Ectodermal cell (in vitro differentiated cells): ENCODE results near the gene MAS1L. TPM values are rescaled to one million over a fixed set of nuclear protein-coding genes. Genes with fewer than 3 reads are reported as not detected.

Experiments
- H3K27ac ChIP-seq: 2 replicates; pipeline ENCODE4 v1.7.0; 2013; ENCODE audit warnings: mild to moderate bottlenecking, low read depth, low read length; ENCODE audit not compliant: insufficient read depth, poor library complexity, severe bottlenecking
- H3K27me3 ChIP-seq: 2 replicates; pipeline ENCODE4 v1.7.0; 2013; ENCODE audit warnings: mild to moderate bottlenecking, low read length; ENCODE audit not compliant: insufficient read depth, control insufficient read depth, poor library complexity, severe bottlenecking
- H3K36me3 ChIP-seq: one replicate; pipeline ENCODE4 v1.7.0; 2013; ENCODE audit warnings: low read length; ENCODE audit not compliant: control insufficient read depth, insufficient read depth
- H3K4me1 ChIP-seq: one replicate; pipeline ENCODE4 v1.7.0; 2013; ENCODE audit warnings: low read length; ENCODE audit not compliant: control insufficient read depth, insufficient read depth
- H3K4me3 ChIP-seq: 2 replicates; pipeline ENCODE4 v1.7.0; 2013; ENCODE audit warnings: low read depth, low read length, control low read depth; ENCODE audit not compliant: insufficient read depth
- H3K9me3 ChIP-seq: 2 replicates; pipeline ENCODE4 v1.7.0; 2013; ENCODE audit warnings: mild to moderate bottlenecking, low read length, moderate library complexity; ENCODE audit not compliant: control insufficient read depth
- WGBS, 2 experiments: methylation state at CpG; one replicate each; pipeline ENCODE4 v1.1.7; 2013; ENCODE audit warnings: missing lambda C conversion rate in 2 of 2; 5-methylcytosine and 5-hydroxymethylcytosine counted together
- polyA plus RNA-seq, 4 experiments: library from polyadenylated mRNA; stranded (reverse); fragments of 50-300 nt; gene quantifications; one replicate each; pipeline ENCODE4 v1.2.3, GENCODE V29; 2013

MAS1L gene
- not detected for polyA plus RNA-seq (2013, experiment 1 of 4)
- not detected for polyA plus RNA-seq (2013, experiment 2 of 4)
- polyA plus RNA-seq (2013, experiment 3 of 4) = not detected
- not detected for polyA plus RNA-seq (2013, experiment 4 of 4)

GRCh38 chr6:29487660-29488059, at the start of gene MAS1L:
Gene MAS1L, minus strand, starts transcription at chr6:29487956. Its CDS starts 54 bp downstream, at chr6:29487902.
- H3K27ac ChIP-seq = no peak within 1 kb of the TSS
- no peaks in the 10 kb centered on the region for H3K36me3 ChIP-seq
- WGBS, 2 experiments = 91 to 92% methylated on average over 2 of the region's 2 CpGs
- H3K27me3 ChIP-seq = no peaks in the 10 kb centered on the region
- H3K4me1 ChIP-seq = no peaks in the 10 kb centered on the region
- no peaks in the 10 kb centered on the region for H3K9me3 ChIP-seq
- no peak within 1 kb of the TSS for H3K4me3 ChIP-seq

DNA sequence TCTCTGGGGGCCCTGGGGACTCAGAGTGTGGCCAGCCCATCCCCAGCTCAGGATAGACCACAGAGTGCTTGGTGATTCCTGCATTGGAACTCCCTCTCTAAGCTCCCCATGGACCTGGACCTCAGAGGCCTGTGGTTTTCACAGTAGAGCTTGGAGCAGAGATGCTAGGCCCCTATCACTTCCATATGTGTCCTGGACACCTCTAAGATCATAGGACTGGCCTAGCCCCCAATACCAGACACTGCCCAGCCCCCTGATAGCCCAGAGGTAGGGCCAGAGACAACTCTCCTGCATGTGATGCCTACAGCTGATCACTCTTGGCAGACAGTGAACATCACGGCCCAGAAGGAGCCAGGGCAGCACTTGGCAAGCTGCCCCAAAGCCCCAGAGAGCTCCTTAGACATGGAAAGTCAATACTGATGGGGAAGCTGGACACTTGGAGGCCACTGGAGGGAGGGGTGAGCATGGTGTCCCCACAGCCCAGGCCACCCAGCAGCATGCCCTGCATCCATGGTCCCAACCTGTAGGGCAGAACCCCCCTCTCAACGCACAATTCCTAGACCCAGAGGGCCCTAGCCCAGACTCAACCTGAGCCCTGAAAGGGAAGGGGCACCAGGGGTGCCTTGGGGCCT, 44.7 kb upstream of the MAS1L start:
- 68 to 75% methylated on average over 2 of the region's 2 CpGs for WGBS, 2 experiments
- Histone ChIP-seq H3K4me1 (no peaks in the 10 kb centered on the region), H3K27ac (no peak overlapping the region), H3K4me3 (no peak overlapping the region), H3K27me3 (no peaks in the 10 kb centered on the region), H3K36me3 (no peaks in the 10 kb centered on the region), H3K9me3 (no peaks in the 10 kb centered on the region)

DNA sequence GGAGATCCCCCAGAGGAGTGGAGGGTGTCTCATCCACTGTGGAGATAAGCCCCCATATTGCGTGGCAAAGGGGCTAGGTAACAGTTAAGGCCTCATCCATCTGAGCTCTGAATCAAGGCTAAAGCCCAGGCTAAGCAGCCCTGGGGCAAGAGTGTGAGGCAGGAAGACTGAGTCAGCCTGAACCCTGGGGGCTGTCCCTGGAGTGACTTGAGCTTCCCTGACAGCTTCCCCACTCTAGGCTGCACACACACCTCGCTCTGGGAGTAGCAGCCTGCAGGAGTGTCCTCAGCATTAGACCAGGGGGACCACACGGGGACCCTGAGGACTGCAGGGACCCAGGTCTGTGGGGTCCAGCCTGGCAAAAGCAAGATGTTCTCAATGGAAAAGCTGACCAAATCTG, 43.9 kb upstream of the MAS1L start:
- Histone ChIP-seq H3K36me3 (no peaks in the 10 kb centered on the region), H3K4me3 (no peak overlapping the region), H3K27me3 (no peaks in the 10 kb centered on the region), H3K9me3 (no peaks in the 10 kb centered on the region), H3K4me1 (no peaks in the 10 kb centered on the region), H3K27ac (no peak overlapping the region)
- 74 to 76% methylated on average over 3 of the region's 3 CpGs for WGBS, 2 experiments

DNA sequence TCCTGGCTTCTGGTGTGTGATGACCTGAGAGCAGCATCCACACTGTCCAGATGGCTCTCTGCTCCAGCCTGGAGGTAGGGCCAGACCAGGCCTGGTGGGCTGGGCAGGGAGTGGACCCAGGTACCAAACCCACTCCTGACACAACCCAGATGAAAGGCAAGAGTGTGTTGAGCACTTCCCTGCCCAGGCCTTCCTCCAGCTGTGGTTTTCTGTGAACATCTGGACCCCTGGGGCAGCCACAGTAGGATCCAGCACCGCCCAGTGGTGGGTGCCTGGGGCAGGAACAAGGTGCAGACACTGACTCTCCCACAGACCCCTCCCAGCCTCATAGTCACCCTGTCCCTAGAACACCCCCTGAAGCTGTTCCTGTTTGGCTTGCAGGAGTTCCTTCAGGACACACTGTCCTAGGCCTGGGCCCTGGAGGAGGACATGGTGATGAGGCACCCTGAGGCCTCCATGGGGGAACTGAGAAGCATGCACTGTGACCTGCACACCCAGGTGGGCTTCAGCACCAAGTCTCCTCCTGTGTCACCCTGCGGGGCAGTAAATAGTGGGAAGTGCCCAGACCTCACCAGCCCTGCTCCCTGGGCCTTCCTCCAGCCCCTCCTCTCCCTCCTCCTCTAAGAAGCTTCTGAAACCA, 43.0 kb upstream of the MAS1L start:
- Histone ChIP-seq H3K9me3 (no peaks in the 10 kb centered on the region), H3K4me3 (no peak overlapping the region), H3K36me3 (no peaks in the 10 kb centered on the region), H3K27me3 (no peaks in the 10 kb centered on the region), H3K27ac (no peak overlapping the region), H3K4me1 (no peaks in the 10 kb centered on the region)
- WGBS, 2 experiments = 89 to 100% methylated on average over 2 of the region's 2 CpGs

DNA sequence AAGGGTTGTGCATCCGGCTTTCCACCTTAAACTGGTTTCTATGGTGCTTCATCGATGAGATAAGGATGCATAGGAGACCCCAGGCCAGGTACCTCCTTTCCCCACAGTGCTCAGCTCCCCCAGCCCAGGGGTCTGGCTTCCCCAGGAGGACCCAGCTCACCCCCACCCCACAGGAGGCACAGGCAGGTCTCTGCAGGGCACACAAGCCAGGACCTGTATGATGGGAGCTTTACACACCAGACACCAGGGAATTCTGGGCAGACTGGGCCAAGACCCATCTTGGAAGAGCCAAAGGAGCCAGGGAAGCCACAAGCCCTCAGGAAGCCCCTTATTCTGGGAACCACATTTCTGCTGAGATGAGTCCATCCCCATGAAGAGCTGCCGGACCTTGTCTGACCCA, 42.2 kb upstream of the MAS1L start:
- H3K9me3 ChIP-seq = no peaks in the 10 kb centered on the region
- no peak overlapping the region for H3K27ac ChIP-seq
- no peak overlapping the region for H3K4me3 ChIP-seq
- WGBS, 2 experiments = 93 to 94% methylated on average over 3 of the region's 3 CpGs
- no peaks in the 10 kb centered on the region for H3K4me1 ChIP-seq
- H3K36me3 ChIP-seq = no peaks in the 10 kb centered on the region
- H3K27me3 ChIP-seq = no peaks in the 10 kb centered on the region

DNA sequence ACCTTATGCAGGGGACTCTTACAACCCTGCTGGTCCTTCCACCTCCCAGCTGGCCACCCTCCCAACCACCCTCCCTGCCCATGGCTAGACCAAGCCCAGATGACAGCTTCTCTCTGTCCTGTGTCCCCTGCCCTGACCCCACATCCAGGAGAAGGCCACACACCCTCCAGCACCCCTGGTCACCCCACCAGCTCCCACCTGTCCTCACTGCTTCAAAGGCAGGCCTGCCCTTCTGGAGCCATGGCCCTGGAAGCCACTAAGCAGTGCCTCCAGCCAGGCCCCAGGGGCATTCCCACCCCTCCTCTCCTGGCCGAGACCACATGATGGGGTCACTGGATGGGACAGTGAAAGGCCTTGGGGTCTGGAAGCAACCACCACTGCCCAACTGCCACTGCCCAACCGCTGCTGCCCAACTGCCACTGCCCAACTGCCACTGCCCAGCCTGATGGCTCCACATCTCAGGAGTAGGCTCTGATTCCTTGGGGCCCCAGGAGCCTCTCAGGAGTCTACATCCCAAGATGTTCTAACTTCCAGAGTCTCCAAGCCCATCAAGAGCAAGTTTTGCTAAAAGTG, 41.3 kb upstream of the MAS1L start:
- H3K4me3 ChIP-seq = no peak overlapping the region
- no peak overlapping the region for H3K27ac ChIP-seq
- H3K36me3 ChIP-seq = no peaks in the 10 kb centered on the region
- no peaks in the 10 kb centered on the region for H3K4me1 ChIP-seq
- H3K9me3 ChIP-seq = no peaks in the 10 kb centered on the region
- WGBS, 2 experiments = 90 to 96% methylated on average over 2 of the region's 2 CpGs
- H3K27me3 ChIP-seq = no peaks in the 10 kb centered on the region

DNA sequence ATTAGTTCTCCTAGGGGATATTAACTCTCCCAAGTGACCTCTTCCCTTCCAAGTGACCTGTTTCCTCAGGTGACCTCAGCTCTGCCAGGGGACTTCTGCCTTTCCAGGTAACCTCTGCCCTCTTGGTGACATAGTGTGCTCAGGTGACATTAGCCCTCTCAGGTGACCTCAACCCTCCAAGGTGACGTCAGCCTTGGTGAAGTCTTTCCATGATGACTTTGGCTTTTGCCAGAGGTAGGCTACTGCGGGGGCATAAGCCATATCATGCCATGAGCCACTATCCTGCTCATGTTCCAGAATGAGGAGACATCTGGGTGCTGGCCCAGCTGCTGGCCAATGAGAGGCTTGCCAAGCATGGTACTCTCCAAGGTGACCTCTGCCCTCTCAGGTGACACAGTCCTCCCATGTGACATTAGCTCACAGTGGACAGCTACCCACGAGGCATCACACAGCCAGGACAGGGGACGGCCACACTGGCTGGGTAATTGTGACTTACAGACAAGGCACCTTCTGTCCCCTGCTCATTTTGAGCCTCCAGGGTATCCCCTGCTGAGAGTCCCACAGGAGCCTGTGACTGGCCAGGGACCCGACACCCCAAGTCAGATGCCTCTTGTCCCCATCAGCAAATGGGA, 40.7 kb upstream of the MAS1L start:
- 81% methylated on average over 5 of the region's 5 CpGs for WGBS, 2 experiments
- H3K9me3 ChIP-seq = no peaks in the 10 kb centered on the region

DNA sequence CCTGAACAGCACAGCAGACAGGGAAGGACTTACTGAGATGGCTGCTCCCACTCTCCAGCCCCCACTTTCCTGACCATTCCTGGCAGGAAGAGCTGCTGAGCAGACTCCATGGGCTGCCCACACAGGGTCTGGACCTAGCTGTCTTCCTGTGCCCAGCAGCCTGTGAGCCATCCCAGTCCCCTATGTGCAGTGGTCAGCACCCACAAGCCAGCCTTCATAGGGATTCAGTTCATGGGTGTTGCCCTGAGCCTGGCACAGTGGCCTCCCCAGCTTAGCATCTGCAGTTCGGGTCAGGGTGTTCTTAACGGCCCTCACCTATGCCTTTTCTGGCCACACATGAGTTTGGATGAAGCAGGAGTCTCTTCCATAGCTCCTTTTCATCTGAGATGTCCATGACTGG, 39.8 kb upstream of the MAS1L start:
- H3K36me3 ChIP-seq = no peaks in the 10 kb centered on the region
- H3K27me3 ChIP-seq = no peaks in the 10 kb centered on the region
- H3K9me3 ChIP-seq = no peaks in the 10 kb centered on the region
- H3K27ac ChIP-seq = no peak overlapping the region
- H3K4me3 ChIP-seq = no peak overlapping the region
- no peaks in the 10 kb centered on the region for H3K4me1 ChIP-seq
- 86 to 88% methylated on average over 2 of the region's 2 CpGs for WGBS, 2 experiments

More for the DNA sequence above, 40.7 kb upstream of the MAS1L start:
- no peak overlapping the region for H3K27ac ChIP-seq
- no peaks in the 10 kb centered on the region for H3K36me3 ChIP-seq
- no peaks in the 10 kb centered on the region for H3K27me3 ChIP-seq
- no peak overlapping the region for H3K4me3 ChIP-seq
- no peaks in the 10 kb centered on the region for H3K4me1 ChIP-seq

- WGBS, 2 experiments = 100% methylated on average over 1 of the region's 1 CpG; no CpG with 5 or more reads in 1 of the 2 experiments
- H3K4me1 ChIP-seq = no peaks in the 10 kb centered on the region
- no peaks in the 10 kb centered on the region for H3K27me3 ChIP-seq
- no peak overlapping the region for H3K27ac ChIP-seq
- H3K9me3 ChIP-seq = no peaks in the 10 kb centered on the region
- H3K36me3 ChIP-seq = no peaks in the 10 kb centered on the region
- H3K4me3 ChIP-seq = no peak overlapping the region
Measured at GRCh38 chr6:29527126-29527525, 39.4 kb upstream of the MAS1L start.

DNA sequence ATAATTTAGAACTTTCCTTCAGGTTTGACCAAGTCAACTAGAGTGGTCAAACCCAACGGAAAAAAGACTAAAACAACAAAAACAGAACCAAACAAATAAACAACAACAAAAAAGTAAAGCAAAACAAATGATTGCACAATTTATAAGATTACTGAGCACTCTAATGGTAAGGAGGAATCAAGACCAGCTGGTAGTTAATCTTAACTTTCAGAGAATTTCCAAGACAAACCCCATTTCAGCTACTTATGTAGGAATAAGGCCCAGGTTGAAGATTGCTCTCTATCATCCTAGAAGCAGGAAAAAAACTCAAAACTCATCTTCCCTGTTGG, 37.5 kb upstream of the MAS1L start:
- no peaks in the 10 kb centered on the region for H3K36me3 ChIP-seq
- no peaks in the 10 kb centered on the region for H3K9me3 ChIP-seq
- no peak overlapping the region for H3K4me3 ChIP-seq
- 0% methylated on average over 1 of the region's 1 CpG for WGBS, 2 experiments
- H3K27ac ChIP-seq = no peak overlapping the region
- H3K4me1 ChIP-seq = no peaks in the 10 kb centered on the region
- H3K27me3 ChIP-seq = no peaks in the 10 kb centered on the region
